Measurements from ENCODE around the gene MME.

- TF ChIP-seq CTCF (conservative IDR thresholded peaks at IDR 0.05; ENCODE audit: low read length): no peak
- no peak for TF ChIP-seq EZH2phosphoT487 (IDR thresholded peaks at IDR 0.05; ENCODE audit: borderline replicate concordance, low read depth, low read length)
Measured at GRCh38 chr3:155065537-155065936, 14.6 kb upstream of the MME start.
